OCI-LY3 (cell line): ENCODE results near the gene EIF3F.

ENCODE experiments used
- EZH2phosphoT487 ChIP-seq: fragments of 200-600 bp; shearing (Covaris generic); IDR thresholded peaks from 2 replicates; pipeline ENCODE4 v1.6.1; 2018; ENCODE audit warnings: antibody characterized with exemption, mixed run types, low read depth
- TF ChIP-seq, protein P1 (sequence below): fragments of 200-600, 300-600 bp; sonication (generic); IDR thresholded peaks from 2 replicates; pipeline ENCODE4 v1.5.1; 2014; ENCODE audit warnings: antibody characterized with exemption, low read length, low read depth

DNA sequence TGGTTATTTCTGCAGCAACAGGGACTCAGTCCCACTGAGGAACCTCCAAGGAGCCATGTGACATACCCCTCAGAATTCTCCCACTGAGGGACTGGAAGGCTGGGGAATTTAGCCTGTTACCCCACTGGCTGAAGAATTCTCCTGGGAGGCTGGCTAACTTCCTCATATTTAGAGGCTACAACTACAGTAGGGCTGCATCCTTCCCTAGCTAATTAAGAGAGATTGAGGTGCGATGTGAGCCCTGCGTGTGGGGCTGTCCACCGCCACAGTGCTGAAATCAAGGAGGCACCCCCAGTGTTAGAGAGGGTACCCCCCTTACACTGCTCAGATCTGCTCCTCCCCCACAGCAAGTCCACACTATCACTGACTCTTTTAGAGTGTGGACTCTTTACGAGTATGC is 21.1 kb downstream of the EIF3F start:
- TF ChIP-seq, protein P1, sequence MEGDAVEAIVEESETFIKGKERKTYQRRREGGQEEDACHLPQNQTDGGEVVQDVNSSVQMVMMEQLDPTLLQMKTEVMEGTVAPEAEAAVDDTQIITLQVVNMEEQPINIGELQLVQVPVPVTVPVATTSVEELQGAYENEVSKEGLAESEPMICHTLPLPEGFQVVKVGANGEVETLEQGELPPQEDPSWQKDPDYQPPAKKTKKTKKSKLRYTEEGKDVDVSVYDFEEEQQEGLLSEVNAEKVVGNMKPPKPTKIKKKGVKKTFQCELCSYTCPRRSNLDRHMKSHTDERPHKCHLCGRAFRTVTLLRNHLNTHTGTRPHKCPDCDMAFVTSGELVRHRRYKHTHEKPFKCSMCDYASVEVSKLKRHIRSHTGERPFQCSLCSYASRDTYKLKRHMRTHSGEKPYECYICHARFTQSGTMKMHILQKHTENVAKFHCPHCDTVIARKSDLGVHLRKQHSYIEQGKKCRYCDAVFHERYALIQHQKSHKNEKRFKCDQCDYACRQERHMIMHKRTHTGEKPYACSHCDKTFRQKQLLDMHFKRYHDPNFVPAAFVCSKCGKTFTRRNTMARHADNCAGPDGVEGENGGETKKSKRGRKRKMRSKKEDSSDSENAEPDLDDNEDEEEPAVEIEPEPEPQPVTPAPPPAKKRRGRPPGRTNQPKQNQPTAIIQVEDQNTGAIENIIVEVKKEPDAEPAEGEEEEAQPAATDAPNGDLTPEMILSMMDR: no peak
- no peak for TF ChIP-seq EZH2phosphoT487
